ENCODE data around the gene PHC3.

The PHC3 gene

GRCh38 chr3:170044795-170045244, 136.7 kb downstream of the PHC3 start:
- H3K27me3 ChIP-seq (ENCODE audit: control insufficient read depth in 1 of 2, insufficient read depth in 2 of 2, low read length in 2 of 2): peaks cover 3 to 10% of the 10 kb centered on the region in 2 donors
- H3K9me3 ChIP-seq (ENCODE audit: control insufficient read depth in 2 of 2, low read length in 2 of 2): no peaks in the 10 kb centered on the region
- H3K36me3 ChIP-seq (ENCODE audit: control insufficient read depth in 2 of 2, insufficient read depth in 2 of 2, low read length in 2 of 2): no peaks in the 10 kb centered on the region
- H3K27ac ChIP-seq (ENCODE audit: low read length): no peak overlapping the region
- H3K4me1 ChIP-seq (ENCODE audit: control insufficient read depth, insufficient read depth, low read length): no peaks in the 10 kb centered on the region
- no peak overlapping the region for H3K9ac ChIP-seq (ENCODE audit: low read length in 2 of 2)
- no peak overlapping the region for H3K4me3 ChIP-seq (ENCODE audit: low read length in 2 of 2)

GRCh38 chr3:170044271-170044670, 137.3 kb downstream of the PHC3 start:
- H3K36me3 ChIP-seq (ENCODE audit: control insufficient read depth in 2 of 2, insufficient read depth in 2 of 2, low read length in 2 of 2): no peaks in the 10 kb centered on the region
- H3K27me3 ChIP-seq (ENCODE audit: control insufficient read depth in 1 of 2, insufficient read depth in 2 of 2, low read length in 2 of 2): peaks cover 3 to 10% of the 10 kb centered on the region in 2 donors
- H3K4me3 ChIP-seq (ENCODE audit: low read length in 2 of 2): no peak overlapping the region
- no peaks in the 10 kb centered on the region for H3K4me1 ChIP-seq (ENCODE audit: control insufficient read depth, insufficient read depth, low read length)
- H3K9me3 ChIP-seq (ENCODE audit: control insufficient read depth in 2 of 2, low read length in 2 of 2): no peaks in the 10 kb centered on the region
- no peak overlapping the region for H3K27ac ChIP-seq (ENCODE audit: low read length)
- no peak overlapping the region for H3K9ac ChIP-seq (ENCODE audit: low read length in 2 of 2)

- Histone ChIP-seq H3K36me3 (ENCODE audit: control insufficient read depth in 2 of 2, insufficient read depth in 2 of 2, low read length in 2 of 2) (no peaks in the 10 kb centered on the region), H3K4me1 (ENCODE audit: control insufficient read depth, insufficient read depth, low read length) (peaks cover 4% of the 10 kb centered on the region), H3K4me3 (ENCODE audit: low read length in 2 of 2) (no peak overlapping the region), H3K27me3 (ENCODE audit: control insufficient read depth in 1 of 2, insufficient read depth in 2 of 2, low read length in 2 of 2) (peaks cover 7 to 15% of the 10 kb centered on the region in 2 donors), H3K27ac (ENCODE audit: low read length) (no peak overlapping the region), H3K9me3 (ENCODE audit: control insufficient read depth in 2 of 2, low read length in 2 of 2) (no peaks in the 10 kb centered on the region), H3K9ac (ENCODE audit: low read length in 2 of 2) (no peak overlapping the region)
Observed at GRCh38 chr3:170043506-170043905, 138.0 kb downstream of the PHC3 start.

GRCh38 chr3:170040418-170040817, 141.1 kb downstream of the PHC3 start:
- no peak overlapping the region for H3K4me3 ChIP-seq (ENCODE audit: low read length in 2 of 2)
- H3K9me3 ChIP-seq (ENCODE audit: control insufficient read depth in 2 of 2, low read length in 2 of 2): no peaks in the 10 kb centered on the region
- no peak overlapping the region for H3K9ac ChIP-seq (ENCODE audit: low read length in 2 of 2)
- peaks cover 14 to 27% of the 10 kb centered on the region in 2 donors for H3K27me3 ChIP-seq (ENCODE audit: control insufficient read depth in 1 of 2, insufficient read depth in 2 of 2, low read length in 2 of 2)
- H3K27ac ChIP-seq (ENCODE audit: low read length): no peak overlapping the region
- peaks cover 15% of the 10 kb centered on the region for H3K4me1 ChIP-seq (ENCODE audit: control insufficient read depth, insufficient read depth, low read length)
- no peaks in the 10 kb centered on the region for H3K36me3 ChIP-seq (ENCODE audit: control insufficient read depth in 2 of 2, insufficient read depth in 2 of 2, low read length in 2 of 2)

GRCh38 chr3:170038434-170039110, 143.0 kb downstream of the PHC3 start:
- Histone ChIP-seq H3K4me3 (ENCODE audit: low read length in 2 of 2) (peak overlapping the region; percentile 43 to 66), H3K4me1 (ENCODE audit: control insufficient read depth, insufficient read depth, low read length) (peaks cover 15% of the 10 kb centered on the region), H3K9me3 (ENCODE audit: control insufficient read depth in 2 of 2, low read length in 2 of 2) (no peaks in the 10 kb centered on the region), H3K9ac (ENCODE audit: low read length in 2 of 2) (no peak overlapping the region), H3K36me3 (ENCODE audit: control insufficient read depth in 2 of 2, insufficient read depth in 2 of 2, low read length in 2 of 2) (no peaks in the 10 kb centered on the region), H3K27ac (ENCODE audit: low read length) (no peak overlapping the region), H3K27me3 (ENCODE audit: control insufficient read depth in 1 of 2, insufficient read depth in 2 of 2, low read length in 2 of 2) (peaks cover 14 to 25% of the 10 kb centered on the region in 2 donors)

All from stomach smooth muscle (tissue), 2 donors.